CD4-positive, alpha-beta memory T cell (primary cell): ENCODE data around the gene TMEM147. TPM values are rescaled to one million over a fixed set of nuclear protein-coding genes. Genes with fewer than 3 reads are reported as not detected.
"Not testable (repeated sequence)": the region's sequence is repeated elsewhere in the genome, so short reads cannot be mapped to it uniquely, and the experiment has no call there.

ENCODE experiments used
- CTCF ChIA-PET: fragments of 350-600 bp; sonication (Branson Sonifier 250); formaldehyde crosslinking; loops from one replicate; lab custom pipeline; 2021; ENCODE audit warnings: inconsistent platforms; ENCODE audit not compliant: partially characterized antibody; lab: Charles Lee
- POLR2A ChIA-PET: fragments of 350-600 bp; sonication (Branson Sonifier 250); formaldehyde crosslinking; loops from one replicate; lab custom pipeline; 2021; ENCODE audit not compliant: partially characterized antibody; lab: Charles Lee
- DNase-seq, 5 donors: peaks; one replicate each; pipeline versions ENCODE4 v3.0.0 to v3.0.0-alpha.2; 2020 to 2022; ENCODE audit warnings: mixed read lengths in 1 of 5
- H3K27ac ChIP-seq: one replicate; pipeline ENCODE4 v1.7.0; 2013; ENCODE audit warnings: low read depth, low read length
- H3K27me3 ChIP-seq: 2 replicates; pipeline ENCODE4 v1.7.0; 2013; ENCODE audit warnings: mild to moderate bottlenecking, low read length, moderate library complexity; ENCODE audit not compliant: insufficient read depth
- H3K36me3 ChIP-seq: 2 replicates; pipeline ENCODE4 v1.7.0; 2013; ENCODE audit warnings: mild to moderate bottlenecking, low read length, moderate library complexity; ENCODE audit not compliant: insufficient read depth
- H3K4me1 ChIP-seq: 2 replicates; pipeline ENCODE4 v1.7.0; 2013; ENCODE audit warnings: mild to moderate bottlenecking, low read length, moderate library complexity; ENCODE audit not compliant: insufficient read depth
- H3K4me3 ChIP-seq, 2 donors: one replicate each; pipeline ENCODE4 v1.7.0; 2013; ENCODE audit warnings: low read length in 2 of 2, mild to moderate bottlenecking in 1 of 2
- H3K9me3 ChIP-seq, 2 donors: one replicate each; pipeline ENCODE4 v1.7.0; 2013; ENCODE audit warnings: low read length in 2 of 2, control low read depth in 1 of 2; ENCODE audit not compliant: control insufficient read depth in 1 of 2
- H3K27ac Mint-ChIP-seq, 7 donors: one replicate each; pipeline ENCODE4 v1.8.0; 2020 to 2021; ENCODE audit warnings: mixed read lengths in 7 of 7, mild to moderate bottlenecking in 6 of 7, inconsistent platforms in 3 of 7, moderate library complexity in 3 of 7
- H3K27me3 Mint-ChIP-seq, 2 donors: one replicate each; pipeline ENCODE4 v1.8.0; 2020 to 2021; ENCODE audit warnings: mixed read lengths in 2 of 2
- H3K36me3 Mint-ChIP-seq, 2 donors: one replicate each; pipeline ENCODE4 v1.8.0; 2020 to 2021; ENCODE audit warnings: mixed read lengths in 2 of 2, inconsistent platforms in 1 of 2, mild to moderate bottlenecking in 1 of 2
- H3K4me1 Mint-ChIP-seq, 4 donors: one replicate each; pipeline ENCODE4 v1.8.0; 2020 to 2021; ENCODE audit warnings: mixed read lengths in 4 of 4, mild to moderate bottlenecking in 1 of 4
- H3K4me3 Mint-ChIP-seq, 8 donors: one replicate each; pipeline ENCODE4 v1.8.0; 2020 to 2021; ENCODE audit warnings: mixed read lengths in 8 of 8, mild to moderate bottlenecking in 7 of 8, moderate library complexity in 6 of 8, inconsistent platforms in 3 of 8
- H3K9me3 Mint-ChIP-seq, 8 donors: one replicate each; pipeline ENCODE4 v1.8.0; 2020 to 2021; ENCODE audit warnings: mixed read lengths in 8 of 8, mild to moderate bottlenecking in 5 of 8, inconsistent platforms in 3 of 8, moderate library complexity in 1 of 8
- intact Hi-C: fragments of 100-400 bp; cut with micrococcal nuclease; formaldehyde crosslinking; loops from one replicate; pipeline ENCODE4 v1.15.1; 2023
- polyA plus RNA-seq, 2 donors: library from polyadenylated mRNA; unstranded; fragments of 300-500 nt; fragmentation: Illumina TruSeq; gene quantifications; one replicate each; pipeline ENCODE4 v1.2.3, GENCODE V29; 2021
- total RNA-seq, 2 experiments: library from RNA; stranded (reverse); gene quantifications; one replicate each; pipeline ENCODE4 v1.2.3, GENCODE V29; 2021

TMEM147 gene
- total and polyA plus RNA-seq, 4 experiments from 2014 or later: 41.3 to 189 (median 101) TPM

DNA sequence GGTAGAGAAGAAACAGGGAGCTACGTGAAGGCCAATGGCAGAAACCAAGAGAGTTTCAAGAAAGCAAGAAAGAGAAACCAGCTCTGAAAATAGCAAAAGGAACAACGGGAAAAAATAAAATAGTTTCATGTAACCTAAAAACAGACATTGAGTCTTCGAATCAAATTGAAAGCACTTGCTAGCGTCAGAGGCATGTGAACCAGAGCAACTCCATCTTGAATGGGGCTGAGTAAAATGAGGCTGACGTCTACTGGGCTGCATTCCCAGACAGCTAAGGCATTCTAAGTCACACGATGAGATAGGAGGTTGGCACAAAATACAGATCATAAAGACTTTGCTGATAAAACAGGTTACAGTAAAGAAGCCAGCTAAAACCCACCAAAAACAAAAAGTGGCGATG, 33.3 kb downstream of the TMEM147 start:
- Histone ChIP-seq H3K36me3 (no peaks in the 10 kb centered on the region), H3K4me3 (no peak overlapping the region)

DNA sequence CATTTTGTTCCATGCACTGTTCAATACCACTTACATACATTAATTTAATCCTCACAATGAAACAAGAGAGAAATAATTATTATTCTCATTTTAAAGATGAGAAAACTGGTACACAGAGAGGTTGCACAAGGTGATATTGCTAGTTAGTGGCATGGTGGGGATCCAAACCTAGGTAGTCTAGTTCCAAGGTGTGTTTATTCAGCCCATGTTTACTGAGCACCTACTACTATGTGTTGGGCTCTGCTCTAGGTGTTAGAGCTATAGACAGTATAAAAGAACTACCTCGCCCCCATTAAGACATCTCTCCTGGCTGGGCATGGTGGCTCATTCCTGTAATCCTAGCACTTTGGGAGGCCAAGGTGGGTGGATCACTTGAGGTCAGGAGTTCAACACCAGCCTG, 37.3 kb downstream of the TMEM147 start:
- Histone ChIP-seq H3K4me3 (no peak overlapping the region), H3K36me3 (no peaks in the 10 kb centered on the region), H3K4me1 (no peaks in the 10 kb centered on the region), H3K27ac (no peak overlapping the region), H3K9me3 (no peaks in the 10 kb centered on the region), H3K27me3 (no peaks in the 10 kb centered on the region)
- Mint-ChIP-seq H3K36me3 (no peaks in the 10 kb centered on the region), H3K9me3 (peaks cover 0 to 4% (median 2%) of the 10 kb centered on the region in 8 donors), H3K27me3 (peaks cover 7 to 15% of the 10 kb centered on the region in 2 donors), H3K27ac (no peak overlapping the region), H3K4me1 (no peaks in the 10 kb centered on the region), H3K4me3 (no peak overlapping the region)
- intact Hi-C loops: no loop called here
- CTCF ChIA-PET: no interaction called here
- DNase-seq: no peak
- POLR2A ChIA-PET: no interaction called here

More for the DNA sequence above, 33.3 kb downstream of the TMEM147 start:
- Histone ChIP-seq H3K27me3 (no peaks in the 10 kb centered on the region), H3K9me3 (peaks cover 0 to 10% of the 10 kb centered on the region in 2 donors), H3K4me1 (no peaks in the 10 kb centered on the region), H3K27ac (no peak overlapping the region)
- Mint-ChIP-seq H3K27ac (no peak overlapping the region), H3K36me3 (peaks cover 0 to 18% of the 10 kb centered on the region in 2 donors), H3K4me1 (no peaks in the 10 kb centered on the region), H3K4me3 (no peak overlapping the region), H3K9me3 (peaks cover 0 to 43% (median 31%) of the 10 kb centered on the region in 8 donors), H3K27me3 (peaks cover 10% of the 10 kb centered on the region in 2 donors)
- intact Hi-C loops: no loop called here
- DNase-seq: no peak
- ChIA-PET POLR2A (no interaction called here), CTCF (interaction anchor here (1.3 kb wide), 2 partner anchors 30 to 68 kb away, joined by 3 to 5 read pairs; no protein-coding TSS in a partner anchor)

DNA sequence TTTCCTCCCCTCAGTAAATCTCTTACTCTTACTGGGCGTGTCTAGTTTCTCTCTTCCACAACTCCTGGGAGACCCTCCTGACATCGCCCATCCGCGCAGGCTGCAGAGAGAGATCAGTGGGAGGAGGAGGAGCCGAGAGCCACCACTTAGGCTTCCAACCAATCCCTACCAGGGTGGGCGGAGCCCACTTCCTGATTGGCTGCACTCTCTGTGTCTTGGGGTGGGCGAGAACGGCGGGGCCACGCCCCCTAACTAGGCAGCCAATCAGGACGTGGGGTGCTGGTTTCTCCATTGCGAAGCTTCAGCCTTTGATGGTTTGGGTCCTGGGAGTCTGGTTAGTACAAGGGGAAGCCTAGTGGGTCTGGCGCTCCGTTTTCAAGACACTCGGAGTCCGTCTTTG, 40.4 kb downstream of the TMEM147 start, which contains the start of gene PMIS2:
PMIS2 (plus strand) TSS at position 326 of the 400 bp plus-strand sequence. CDS start 87 bp downstream, outside the sequence.
- Histone ChIP-seq H3K9me3 (no peaks in the 10 kb centered on the region), H3K36me3 (no peaks in the 10 kb centered on the region), H3K27ac (no peak within 1 kb of the TSS), H3K4me1 (no peaks in the 10 kb centered on the region), H3K4me3 (no peak within 1 kb of the TSS), H3K27me3 (no peaks in the 10 kb centered on the region)
- Mint-ChIP-seq H3K9me3 (no peaks in the 10 kb centered on the region), H3K36me3 (no peaks in the 10 kb centered on the region), H3K27me3 (peaks cover 5 to 8% of the 10 kb centered on the region in 2 donors), H3K4me3 (no peak within 1 kb of the TSS), H3K27ac (no peak within 1 kb of the TSS), H3K4me1 (no peaks in the 10 kb centered on the region)
- CTCF ChIA-PET: no interaction called here
- no peak for DNase-seq
- POLR2A ChIA-PET: no interaction called here
- intact Hi-C loops: no loop called here

DNA sequence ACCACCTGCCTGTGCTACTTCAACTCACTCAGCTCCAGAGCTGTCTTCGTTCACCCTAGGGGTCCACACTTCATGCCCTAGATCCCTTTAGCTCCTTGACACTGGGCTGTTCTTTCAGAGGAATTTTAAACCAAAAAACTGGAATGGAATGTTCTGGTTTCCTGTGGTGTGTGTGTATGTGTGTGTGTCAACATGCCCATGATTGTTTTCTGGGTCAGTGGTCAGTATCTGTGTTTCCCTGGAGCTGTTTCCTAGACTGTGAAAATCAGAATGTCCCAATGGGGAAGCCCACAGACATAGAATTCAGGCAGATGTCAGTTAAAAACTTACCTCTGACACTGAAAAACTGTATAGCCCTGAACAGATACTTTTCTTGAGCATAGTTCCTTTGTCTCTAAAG, 41.9 kb downstream of the TMEM147 start:
- peaks cover 5 to 8% of the 10 kb centered on the region in 2 donors for H3K27me3 Mint-ChIP-seq
- intact Hi-C loops: no loop called here

DNA sequence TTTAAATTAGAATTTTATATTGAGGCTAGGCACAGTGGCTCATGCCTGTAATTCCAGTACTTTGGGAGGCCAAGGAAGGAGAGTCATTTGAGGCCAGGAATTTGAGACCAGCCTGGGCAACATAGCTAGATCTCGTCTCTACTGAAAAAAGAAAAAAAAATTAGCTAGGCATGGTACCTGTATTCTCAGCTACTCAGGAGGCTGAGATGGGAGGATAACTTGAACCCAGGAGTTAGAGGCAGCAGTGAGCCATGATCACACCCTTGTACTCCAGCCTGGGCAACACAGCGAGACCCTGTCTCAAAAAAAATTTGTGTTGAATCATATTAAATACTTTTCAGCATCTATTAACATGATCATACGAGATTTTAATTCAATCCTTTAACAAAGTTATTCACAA, 45.4 kb downstream of the TMEM147 start:
- Mint-ChIP-seq H3K27ac (no peak overlapping the region), H3K9me3 (no peaks in the 10 kb centered on the region), H3K36me3 (no peaks in the 10 kb centered on the region), H3K4me1 (peaks cover 0 to 2% (median 1%) of the 10 kb centered on the region in 4 donors), H3K27me3 (peaks cover 4 to 7% of the 10 kb centered on the region in 2 donors), H3K4me3 (no peak overlapping the region)
- no peak for DNase-seq
- ChIA-PET CTCF (interaction anchor here (3.5 kb wide), 1 partner anchor 42 kb away, joined by 13 read pairs; no protein-coding TSS in a partner anchor), POLR2A (no interaction called here)
- no peak overlapping the region for H3K4me3 ChIP-seq
- H3K36me3 ChIP-seq: no peaks in the 10 kb centered on the region
- H3K27me3 ChIP-seq: no peaks in the 10 kb centered on the region
- no peaks in the 10 kb centered on the region for H3K9me3 ChIP-seq
- no peak overlapping the region for H3K27ac ChIP-seq
- no peaks in the 10 kb centered on the region for H3K4me1 ChIP-seq
- intact Hi-C loops: no loop called here

More for the DNA sequence above, 41.9 kb downstream of the TMEM147 start:
- no peak overlapping the region for H3K4me3 ChIP-seq
- H3K27ac Mint-ChIP-seq: no peak overlapping the region
- H3K27ac ChIP-seq: no peak overlapping the region
- no peaks in the 10 kb centered on the region for H3K4me1 ChIP-seq
- no peaks in the 10 kb centered on the region for H3K27me3 ChIP-seq
- H3K4me3 Mint-ChIP-seq: no peak overlapping the region
- H3K4me1 Mint-ChIP-seq: peaks cover 0 to 2% (median under 1%) of the 10 kb centered on the region in 4 donors
- H3K36me3 ChIP-seq: no peaks in the 10 kb centered on the region
- no peak for DNase-seq
- CTCF ChIA-PET: interaction anchor here (1.4 to 2.2 kb wide), 2 partner anchors 20 to 38 kb away, joined by 3 to 9 read pairs; no protein-coding TSS in a partner anchor
- no peaks in the 10 kb centered on the region for H3K9me3 Mint-ChIP-seq
- H3K36me3 Mint-ChIP-seq: no peaks in the 10 kb centered on the region
- POLR2A ChIA-PET: no interaction called here
- no peaks in the 10 kb centered on the region for H3K9me3 ChIP-seq

DNA sequence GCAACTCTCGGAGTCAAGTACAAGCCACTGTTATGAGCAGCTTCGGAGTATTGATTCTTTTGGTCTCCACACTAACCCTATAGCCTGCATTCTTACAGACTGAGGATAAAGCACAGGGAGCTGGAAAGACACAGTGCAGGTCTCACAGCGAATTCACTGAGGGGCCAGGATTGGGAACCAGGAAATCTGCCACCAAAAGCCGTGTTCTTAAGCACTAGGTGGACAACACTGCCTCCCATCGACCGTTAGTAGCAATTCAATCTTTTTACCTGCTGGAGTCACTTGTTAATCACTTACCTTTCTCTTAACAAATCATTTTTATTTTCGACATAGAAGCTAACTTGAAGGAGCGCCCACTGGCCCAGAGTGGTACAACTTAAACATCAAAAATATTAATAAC, 46.8 kb downstream of the TMEM147 start:
- Histone ChIP-seq H3K4me3 (no peak overlapping the region), H3K9me3 (no peaks in the 10 kb centered on the region), H3K27me3 (no peaks in the 10 kb centered on the region), H3K4me1 (no peaks in the 10 kb centered on the region), H3K27ac (no peak overlapping the region), H3K36me3 (no peaks in the 10 kb centered on the region)
- ChIA-PET CTCF (interaction anchor here (0.8 to 3.5 kb wide), 5 partner anchors 18 to 82 kb away, joined by 3 to 13 read pairs (median 5); partner anchors contain the start of gene COX6B1), POLR2A (interaction anchor here (0.8 kb wide), 1 partner anchor 82 kb away, joined by 3 read pairs; no protein-coding TSS in a partner anchor)
- Mint-ChIP-seq H3K36me3 (no peaks in the 10 kb centered on the region), H3K4me1 (peaks cover 0 to 2% (median 1%) of the 10 kb centered on the region in 4 donors), H3K4me3 (no peak overlapping the region), H3K27me3 (peaks cover 3 to 4% of the 10 kb centered on the region in 2 donors), H3K9me3 (no peaks in the 10 kb centered on the region), H3K27ac (no peak overlapping the region)
- DNase-seq: peak in 4 of 5 donors; percentile 14 to 34 (median 22)
- intact Hi-C loops: loop anchor here (1.0 kb wide), 1 partner anchor 82 kb away; no protein-coding TSS in a partner anchor

DNA sequence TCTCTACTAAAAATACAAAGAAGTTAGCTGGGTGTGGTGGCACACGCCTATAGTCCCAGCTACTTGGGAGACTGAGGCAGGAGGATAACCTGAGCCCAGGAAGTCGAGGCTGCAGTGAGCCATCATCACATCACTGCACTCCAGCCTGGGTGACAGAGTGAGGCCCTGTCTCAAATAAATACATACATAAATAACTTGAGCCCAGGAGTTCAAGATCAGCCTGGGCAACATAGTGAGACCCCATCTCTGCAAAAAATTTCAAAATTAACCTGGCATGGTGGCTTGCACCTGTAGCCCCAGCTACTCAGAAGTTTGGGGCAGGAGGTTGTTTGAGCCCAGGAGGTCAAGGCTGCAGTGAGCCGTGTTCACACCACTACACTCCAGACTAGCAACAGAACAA, 49.6 kb downstream of the TMEM147 start:
- H3K9me3 ChIP-seq, H3K27ac Mint-ChIP-seq, H3K27me3 Mint-ChIP-seq, H3K4me1 Mint-ChIP-seq, H3K27ac ChIP-seq, H3K36me3 Mint-ChIP-seq, intact Hi-C loops, H3K4me3 Mint-ChIP-seq, H3K9me3 Mint-ChIP-seq, H3K36me3 ChIP-seq, H3K4me3 ChIP-seq, CTCF ChIA-PET, POLR2A ChIA-PET, DNase-seq, H3K27me3 ChIP-seq, H3K4me1 ChIP-seq: not testable (repeated sequence)
